Activated CD4-positive, alpha-beta T cell treated with anti-CD3 and anti-CD28 coated beads for 24 hours (primary cell): Measurements from ENCODE around the gene RNF141.

Experiments used
- DNase-seq, 2 donors: peaks; one replicate each; pipeline ENCODE4 v3.0.0-alpha.2; 2020; ENCODE audit warnings: low read depth in 2 of 2

Gene RNF141

GRCh38 chr11:10498426-10499250, 42.3 kb downstream of the RNF141 start:
- no peak for DNase-seq

DNA sequence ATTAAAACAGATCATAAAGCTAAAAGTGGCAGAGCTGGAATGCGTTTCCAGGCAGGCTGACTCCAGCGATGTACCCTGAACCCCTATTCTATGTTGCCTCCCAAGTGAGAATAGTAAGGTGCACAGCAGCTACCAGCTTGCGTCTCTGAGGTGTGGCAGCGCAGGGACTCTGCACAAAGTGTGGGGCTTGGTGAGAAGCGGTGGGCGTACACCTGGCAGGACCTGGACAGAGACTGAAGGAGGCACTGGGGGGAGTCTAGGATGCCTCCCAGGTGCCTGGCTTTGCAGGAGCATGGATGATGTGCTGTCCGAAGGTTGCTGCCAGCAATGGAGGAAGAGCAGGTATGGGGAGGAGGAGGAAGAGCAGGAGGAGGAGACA, 43.0 kb downstream of the RNF141 start:
- DNase-seq: no peak

GRCh38 chr11:10497371-10498021, 43.5 kb downstream of the RNF141 start:
- DNase-seq: no peak

DNA sequence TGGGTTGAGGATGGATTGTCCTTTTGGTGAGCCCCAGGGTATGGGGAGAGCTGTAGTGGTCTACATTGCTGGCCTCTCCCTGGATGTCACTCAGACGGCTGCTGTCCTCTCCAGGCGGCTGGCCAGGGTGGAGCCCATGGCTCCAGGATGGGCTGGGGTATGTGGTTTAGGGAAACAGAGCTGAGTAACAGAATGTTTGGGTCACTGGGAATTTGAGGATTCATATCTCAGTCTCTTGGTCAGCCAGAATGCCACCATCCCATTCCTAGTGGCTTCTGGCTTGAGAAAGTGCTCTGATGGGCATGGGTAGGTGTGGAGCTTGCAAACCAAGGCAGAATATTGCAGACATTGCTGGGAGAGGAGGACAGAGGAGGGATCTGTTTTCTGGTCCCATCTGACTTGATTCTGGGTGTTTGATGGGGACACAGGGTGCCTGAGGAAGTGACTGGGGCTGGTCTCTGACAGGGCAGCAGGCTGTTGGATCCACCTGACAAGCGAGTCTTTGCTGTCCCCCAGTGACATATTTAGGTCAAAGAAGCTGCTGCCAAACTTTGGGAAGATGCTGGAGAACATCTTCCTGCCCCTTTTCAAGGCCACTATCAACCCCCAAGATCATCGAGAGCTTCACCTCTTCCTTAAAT, 44.6 kb downstream of the RNF141 start:
- no peak for DNase-seq

GRCh38 chr11:10495464-10495786, 45.6 kb downstream of the RNF141 start:
- no peak for DNase-seq

GRCh38 chr11:10494636-10495463, 46.1 kb downstream of the RNF141 start:
- no peak for DNase-seq

DNA sequence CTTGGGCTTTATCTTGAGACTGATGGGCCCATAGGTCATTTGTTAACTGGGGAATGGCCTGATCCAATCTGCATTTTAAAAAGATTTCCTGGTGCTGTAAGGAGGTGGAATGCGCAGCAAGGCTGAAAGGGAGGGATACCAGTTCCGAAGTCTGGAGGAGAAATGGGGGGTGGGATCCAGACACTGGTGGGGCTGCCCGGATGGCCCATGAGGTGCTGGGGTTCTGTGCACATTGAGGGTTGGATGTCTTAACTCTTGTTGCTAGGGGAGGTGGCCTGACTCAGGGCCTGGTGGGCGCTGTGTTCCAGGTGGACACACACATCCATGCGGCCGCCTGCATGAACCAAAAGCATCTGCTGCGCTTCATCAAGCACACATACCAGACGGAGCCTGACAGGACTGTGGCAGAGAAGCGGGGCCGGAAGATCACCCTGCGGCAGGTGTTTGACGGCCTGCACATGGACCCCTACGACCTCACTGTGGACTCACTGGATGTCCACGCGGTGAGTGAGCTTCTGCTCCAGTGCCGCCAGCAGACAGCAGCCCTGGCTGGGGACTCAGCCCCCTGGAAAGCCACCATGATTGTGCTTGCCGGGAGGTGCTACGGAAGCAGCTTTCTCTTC, 47.8 kb downstream of the RNF141 start:
- no peak for DNase-seq

DNA sequence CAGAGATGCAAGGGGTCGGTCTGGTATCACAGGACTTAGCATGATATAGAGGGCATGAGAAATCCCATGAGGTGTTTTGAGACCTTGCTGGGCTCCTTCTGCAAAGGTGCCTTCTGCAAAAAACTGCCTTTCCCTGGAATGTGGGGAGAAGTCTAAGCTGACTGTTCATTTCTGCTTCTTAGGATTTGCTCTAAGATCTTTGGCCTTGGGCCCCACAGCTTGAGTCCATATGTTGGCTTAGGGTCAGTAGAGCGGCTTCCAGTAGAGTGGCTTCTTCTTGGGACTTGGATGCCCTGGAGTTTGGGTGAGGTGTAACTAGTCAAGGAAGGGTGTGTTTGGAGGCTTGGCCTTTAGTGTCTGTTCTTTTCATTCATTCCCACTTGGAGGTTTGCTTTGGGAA, 48.9 kb downstream of the RNF141 start:
- no peak for DNase-seq

DNA sequence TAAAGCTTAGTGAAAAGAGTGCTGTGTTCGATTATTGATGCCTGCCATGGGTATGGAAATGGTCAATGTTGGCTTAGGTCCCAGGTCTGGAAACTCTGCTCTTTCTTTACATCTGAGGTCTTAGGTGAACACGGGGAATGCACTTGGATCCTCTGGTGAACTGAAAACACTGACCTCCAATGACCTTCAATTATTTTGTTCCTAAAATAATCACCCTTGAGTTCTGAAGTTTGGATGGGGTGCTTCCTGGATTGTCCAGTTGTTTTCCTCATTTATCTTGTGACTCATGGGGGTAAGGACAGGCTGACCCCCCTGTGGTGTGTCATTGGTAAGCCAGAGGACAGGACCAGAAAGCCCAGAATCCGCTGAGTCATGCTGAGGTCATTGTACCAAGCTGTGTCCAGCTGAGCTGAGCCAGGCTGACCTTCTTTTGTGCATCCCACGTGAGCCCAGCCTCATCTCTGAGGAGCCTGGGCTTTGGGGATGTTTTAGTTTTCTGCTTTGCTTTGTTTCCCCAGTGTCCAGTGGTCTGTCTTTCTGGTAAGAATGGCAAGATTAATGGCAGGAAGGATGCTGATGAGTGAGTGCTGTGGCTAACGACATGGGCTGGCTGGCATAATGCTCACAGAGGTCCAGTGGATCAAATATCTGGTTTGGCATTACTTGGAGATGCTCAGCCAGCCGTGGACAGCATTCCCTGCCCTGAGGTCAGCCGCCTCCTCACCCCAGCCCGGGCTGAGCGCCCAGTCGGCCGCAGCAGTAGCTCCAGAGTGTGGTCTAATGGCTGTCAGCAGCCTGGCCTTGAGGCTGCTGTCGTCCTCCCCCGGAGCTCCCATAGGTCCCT, 50.4 kb downstream of the RNF141 start:
- DNase-seq: no peak

DNA sequence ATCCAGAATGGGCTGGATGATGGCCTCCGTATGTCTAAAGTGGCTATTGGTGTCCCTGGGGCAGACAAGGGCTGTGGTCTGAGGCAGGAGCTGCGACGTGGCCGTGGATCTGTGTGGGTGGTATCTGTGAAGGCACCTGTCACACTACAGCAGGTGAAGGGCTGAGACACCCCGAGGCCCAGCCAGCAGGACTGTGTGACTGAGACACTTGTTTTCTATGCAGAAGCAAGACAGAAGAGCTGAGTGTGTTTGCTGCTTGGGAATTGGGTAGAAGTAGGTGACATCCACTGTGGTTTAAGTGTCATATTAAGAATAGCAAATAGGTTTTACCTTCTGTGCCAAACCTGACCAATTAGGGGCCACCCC, 51.0 kb downstream of the RNF141 start:
- no peak for DNase-seq

GRCh38 chr11:10488934-10489691, 51.9 kb downstream of the RNF141 start:
- no peak for DNase-seq

DNA sequence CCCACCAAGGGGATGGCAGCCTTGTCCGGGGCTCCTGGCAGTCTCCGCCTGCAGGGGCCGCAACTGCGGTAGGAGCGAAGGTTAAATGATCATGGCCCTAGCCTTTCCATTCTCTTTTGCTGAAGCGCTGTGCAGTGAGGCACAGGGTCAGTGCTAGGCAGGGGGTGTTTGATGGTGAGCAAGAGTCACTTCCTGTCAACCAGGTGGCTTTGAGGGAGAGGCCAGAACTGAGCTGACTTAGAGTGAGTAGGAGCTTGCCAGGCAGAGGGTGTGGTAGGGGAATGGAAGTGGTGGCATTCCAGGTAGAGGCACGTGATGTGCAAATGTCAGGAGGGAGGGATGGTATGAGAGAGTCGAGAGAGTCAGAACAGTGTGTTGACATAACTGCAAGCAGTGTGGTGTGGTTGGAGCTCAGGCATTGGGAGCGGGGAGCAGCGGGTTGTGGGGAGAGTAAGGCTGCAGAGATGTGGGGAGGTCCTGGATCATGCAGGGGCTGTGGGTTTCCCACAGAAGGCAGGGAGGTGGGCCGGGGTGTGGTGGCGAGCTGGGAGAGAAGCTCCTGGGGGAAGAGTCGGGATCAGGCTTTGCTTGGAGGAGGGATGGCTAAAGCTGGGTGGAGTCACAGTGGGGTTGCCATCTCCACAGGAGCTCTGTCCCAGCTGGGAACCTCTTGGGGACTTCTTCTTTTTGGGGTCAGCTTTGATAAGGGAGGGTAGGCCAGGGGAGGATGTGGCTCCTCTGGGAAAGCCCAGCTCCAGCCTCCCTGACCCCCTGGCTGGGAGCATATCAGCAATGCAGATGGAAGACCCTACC, 52.7 kb downstream of the RNF141 start:
- DNase-seq: no peak

GRCh38 chr11:10487002-10487647, 53.9 kb downstream of the RNF141 start:
- no peak for DNase-seq

DNA sequence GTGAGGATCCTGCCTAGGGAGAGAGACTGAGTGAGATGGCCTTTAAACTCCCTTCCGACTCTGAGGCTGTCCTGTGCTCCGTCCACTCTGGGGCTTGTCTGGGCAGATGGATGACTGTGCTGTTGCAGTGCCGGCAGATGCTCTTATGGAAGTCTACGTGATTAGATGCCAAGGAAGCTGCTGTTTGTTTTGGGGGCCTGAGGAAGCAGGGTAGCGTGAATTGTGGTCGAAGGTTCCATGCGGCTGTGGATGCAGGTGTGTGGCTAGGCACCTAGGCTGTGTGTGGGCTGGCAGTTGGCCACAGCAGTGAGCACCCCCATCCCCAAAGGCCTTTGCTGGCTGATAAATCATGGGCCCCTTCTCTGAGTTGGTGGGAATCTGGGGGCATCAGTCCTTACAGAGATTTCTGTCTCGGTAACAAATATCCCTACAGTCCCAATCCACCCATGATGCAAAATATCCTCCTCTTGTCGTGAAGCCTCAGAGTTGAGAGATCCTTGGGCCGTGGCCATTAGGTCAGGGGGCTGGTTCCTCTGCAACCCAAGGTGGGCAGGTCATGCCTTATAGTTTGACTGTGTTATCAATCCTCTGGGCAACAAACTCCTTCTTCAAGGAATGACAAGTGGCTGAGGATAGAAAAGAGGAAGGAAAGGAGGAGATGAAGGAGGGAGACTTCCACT, 54.7 kb downstream of the RNF141 start:
- no peak for DNase-seq

GRCh38 chr11:10485646-10486045, 55.3 kb downstream of the RNF141 start:
- DNase-seq: no peak

DNA sequence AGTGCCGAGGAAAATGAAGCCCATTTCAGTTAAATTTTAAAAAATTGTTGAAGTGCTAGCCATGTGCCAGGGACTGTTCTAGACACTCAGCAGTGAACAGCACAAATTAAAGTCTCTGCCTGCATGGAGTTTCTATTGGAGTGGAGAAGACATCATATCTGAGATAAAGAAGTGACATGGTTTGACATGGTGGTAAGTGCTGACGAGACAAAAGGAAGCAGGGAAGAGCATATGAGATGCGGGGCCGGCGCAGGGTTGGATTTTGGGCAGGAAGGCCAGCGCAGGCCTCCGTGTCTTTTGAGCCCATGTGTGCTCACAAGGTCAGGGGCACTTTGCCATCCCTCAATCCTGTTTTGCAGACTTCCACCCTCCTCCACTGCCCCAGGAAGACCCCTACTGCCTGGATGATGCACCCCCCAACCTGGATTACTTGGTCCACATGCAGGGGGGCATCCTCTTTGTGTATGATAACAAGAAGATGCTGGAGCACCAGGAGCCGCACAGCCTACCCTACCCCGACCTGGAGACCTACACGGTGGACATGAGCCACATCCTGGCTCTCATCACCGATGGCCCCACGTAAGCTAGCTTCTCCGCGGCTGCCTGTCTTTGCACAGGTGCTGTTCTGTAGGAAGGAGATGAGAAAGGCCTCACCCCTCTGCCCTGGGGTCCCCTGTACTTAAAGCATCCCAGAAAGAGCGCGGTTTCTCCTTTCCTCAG, 56.4 kb downstream of the RNF141 start:
- DNase-seq: no peak

- no peak for DNase-seq
Measured at GRCh38 chr11:10483584-10483983, 57.4 kb downstream of the RNF141 start.

DNA sequence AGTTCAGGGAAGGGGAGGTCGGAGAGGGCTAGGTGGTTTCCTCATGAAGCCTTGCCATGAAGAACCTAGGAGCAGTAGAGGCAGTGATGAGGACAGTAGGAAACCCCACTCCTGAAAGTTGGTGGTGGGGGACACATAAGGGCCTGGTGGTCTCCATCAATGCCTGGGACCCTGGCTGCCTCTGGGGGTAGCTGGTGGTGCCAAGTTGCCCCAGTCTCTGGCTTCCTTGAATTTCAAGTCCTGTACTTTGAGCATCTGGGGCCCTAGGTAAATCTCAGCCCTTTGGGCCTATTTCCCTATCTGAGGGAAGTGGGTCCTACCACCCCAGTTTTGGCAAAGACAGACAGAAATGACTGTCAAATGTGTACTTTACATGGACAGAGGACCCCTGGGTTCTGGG, 57.8 kb downstream of the RNF141 start:
- no peak for DNase-seq
